GM21528 (cell line): ENCODE data around the gene FBP2.

Experiments used
- ATAC-seq: cut with Tn5 transposase; IDR thresholded peaks from one replicate; pipeline ENCODE4 v1.9.1; 2021; ENCODE audit warnings: mild to moderate bottlenecking, moderate library complexity; ENCODE audit not compliant: unreplicated experiment, low FRiP score

Gene FBP2

DNA sequence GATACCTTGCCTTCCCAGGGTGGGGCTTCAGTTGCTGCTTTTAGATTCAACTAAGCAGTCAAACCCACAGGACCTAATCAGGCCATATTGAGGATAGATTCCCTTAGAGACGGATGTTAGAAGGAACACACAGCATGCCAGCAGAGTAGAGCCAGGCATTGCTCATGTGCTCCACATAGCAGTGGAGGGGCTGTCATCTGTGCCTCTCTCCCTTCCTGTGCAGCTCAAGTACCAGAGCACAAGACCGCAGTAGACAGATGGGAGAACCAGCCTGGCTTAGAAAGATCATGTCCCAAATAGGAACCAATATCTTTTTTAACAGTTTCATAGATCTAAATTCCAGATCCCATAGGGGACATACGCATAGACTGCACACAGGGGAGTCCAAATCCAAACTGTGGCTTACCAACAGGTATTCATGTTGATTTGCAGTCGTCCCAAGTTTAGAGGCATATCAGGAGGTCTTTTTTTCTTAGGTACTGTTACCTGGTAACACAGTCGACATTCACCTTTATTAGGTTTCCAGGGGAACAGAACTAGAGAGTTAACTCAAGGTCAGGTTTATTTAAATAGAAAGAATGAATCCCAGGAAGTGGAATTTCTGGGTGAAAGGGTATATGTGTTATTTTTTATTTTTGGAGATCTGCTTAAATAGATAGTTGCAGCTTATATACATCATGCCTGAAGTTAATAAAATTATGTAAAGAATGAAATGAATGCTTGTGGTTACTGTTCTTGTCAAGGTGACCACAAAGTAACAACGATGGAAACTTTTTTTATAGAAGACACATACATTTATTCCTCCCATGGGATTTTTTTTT lies 82.3 kb downstream of the FBP2 start:
- no peak for ATAC-seq
